DND-41 (cell line): ENCODE data around the gene OBSL1.

Source experiments
- ATAC-seq: fragments of 200-7000 bp; cut with Tn5 transposase; 3 replicates; pipeline ENCODE4 v1.9.1; 2021; ENCODE audit warnings: low read depth; ENCODE audit not compliant: insufficient read depth
- DNase-seq: peaks from one replicate; pipeline ENCODE4 v3.0.0-alpha.2; 2020
- H2AFZ ChIP-seq: 2 replicates; pipeline ENCODE4 v1.6.0; 2012; ENCODE audit warnings: low read depth, low read length
- H3K27ac ChIP-seq: 2 replicates; pipeline ENCODE4 v1.5.1; 2012; ENCODE audit warnings: low read length, inconsistent platforms
- H3K27me3 ChIP-seq: fragments of 200-600 bp; sonication (generic); 2 replicates; pipeline ENCODE4 v1.6.0; 2012; ENCODE audit warnings: low read length, mild to moderate bottlenecking, inconsistent platforms; ENCODE audit not compliant: insufficient read depth, poor library complexity
- H3K36me3 ChIP-seq: 2 replicates; pipeline ENCODE4 v1.5.1; 2012; ENCODE audit warnings: low read length, inconsistent platforms; ENCODE audit not compliant: insufficient read depth
- H3K4me1 ChIP-seq: 2 replicates; pipeline ENCODE4 v1.5.1; 2012; ENCODE audit warnings: mild to moderate bottlenecking, low read length; ENCODE audit not compliant: insufficient read depth
- H3K4me2 ChIP-seq: 2 replicates; pipeline ENCODE4 v1.6.0; 2012; ENCODE audit warnings: mild to moderate bottlenecking, moderate library complexity, low read length, inconsistent platforms; ENCODE audit not compliant: insufficient read depth
- H3K4me3 ChIP-seq, 2 experiments: fragments of 200-600 bp in 1 of 2; shearing (Covaris generic) in 1 of 2; 2 replicates each; pipeline ENCODE4 v1.5.1; 2012 to 2016; ENCODE audit warnings: inconsistent platforms in 2 of 2, low read length in 2 of 2, mild to moderate bottlenecking in 2 of 2, low read depth in 1 of 2, moderate library complexity in 1 of 2
- H3K79me2 ChIP-seq: 2 replicates; pipeline ENCODE4 v1.6.0; 2012; ENCODE audit warnings: low read length, inconsistent platforms; ENCODE audit not compliant: insufficient read depth
- H3K9ac ChIP-seq: 2 replicates; pipeline ENCODE4 v1.6.0; 2012; ENCODE audit warnings: low read depth, mild to moderate bottlenecking, inconsistent platforms, low read length, moderate library complexity
- H3K9me3 ChIP-seq: 2 replicates; pipeline ENCODE4 v1.5.1; 2012; ENCODE audit warnings: low read length, moderate library complexity, mild to moderate bottlenecking, inconsistent platforms; ENCODE audit not compliant: insufficient read depth, severe bottlenecking
- H4K20me1 ChIP-seq: 2 replicates; pipeline ENCODE4 v1.6.0; 2012; ENCODE audit warnings: low read length; ENCODE audit not compliant: insufficient read depth
- EZH2 ChIP-seq: IDR thresholded peaks from 3 replicates; pipeline ENCODE4 v1.6.1; 2012; ENCODE audit warnings: borderline replicate concordance, low read depth, mild to moderate bottlenecking, moderate library complexity, low read length, inconsistent platforms; ENCODE audit not compliant: severe bottlenecking
- TF ChIP-seq, protein P1 (sequence below): IDR thresholded peaks from 2 replicates; pipeline ENCODE4 v1.5.1; 2012; ENCODE audit warnings: borderline replicate concordance, low read length, moderate library complexity, mild to moderate bottlenecking; ENCODE audit not compliant: poor library complexity, severe bottlenecking; ENCODE audit errors: extremely low read depth

OBSL1 gene

DNA sequence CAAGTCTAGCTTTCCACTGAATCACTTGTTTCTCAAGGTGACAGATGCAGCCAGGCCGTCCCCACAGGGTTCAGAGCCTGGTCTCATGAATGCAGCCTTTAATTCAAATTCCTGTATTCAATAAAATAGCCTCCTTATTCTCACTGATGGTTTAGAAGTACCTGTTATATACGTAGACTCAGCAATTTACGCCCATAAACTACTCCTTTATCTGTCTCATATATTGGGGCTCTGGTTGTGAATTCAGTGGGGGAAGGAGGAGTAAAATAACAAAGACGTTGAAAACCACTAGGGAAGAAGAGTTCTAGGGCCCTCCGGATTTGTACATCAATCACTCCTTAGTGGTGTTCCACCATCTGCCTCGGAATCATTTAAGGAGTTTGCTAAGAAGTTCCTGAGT is 1.7 kb downstream of the OBSL1 start:
- Histone ChIP-seq H3K27ac (no peak overlapping the region), H3K79me2 (no peaks in the 10 kb centered on the region), H2AFZ (no peak overlapping the region), H4K20me1 (no peaks in the 10 kb centered on the region), H3K36me3 (no peaks in the 10 kb centered on the region; the same call in 1 of the 2 replicates), H3K9ac (no peak overlapping the region), H3K9me3 (no peaks in the 10 kb centered on the region), H3K27me3 (peaks cover 8% of the 10 kb centered on the region), H3K4me1 (peaks cover 9% of the 10 kb centered on the region), H3K4me2 (no peak overlapping the region), H3K4me3 (no peak overlapping the region)
- DNase-seq: no peak
- ATAC-seq: no peak
- no peak for TF ChIP-seq EZH2

DNA sequence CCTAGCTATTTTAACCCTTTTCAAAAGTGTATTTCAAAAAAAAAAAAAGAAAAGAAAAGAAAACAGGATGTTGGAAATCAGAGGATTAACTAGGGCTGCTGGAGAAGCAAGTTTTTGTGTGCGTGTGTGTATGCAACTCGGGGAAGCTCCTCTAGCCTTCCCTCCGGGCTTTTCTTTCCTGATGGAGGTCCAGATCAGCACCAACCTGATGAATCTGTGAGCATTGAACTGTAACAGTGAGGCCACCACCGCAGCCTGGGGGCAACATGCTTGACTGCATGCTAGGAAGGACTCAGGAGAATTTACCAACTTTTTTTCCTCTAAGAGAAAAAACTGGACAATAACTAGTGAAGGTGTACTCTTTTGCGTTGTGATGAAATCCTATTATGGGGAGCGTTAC is 2.3 kb downstream of the OBSL1 start:
- TF ChIP-seq EZH2: no peak
- TF ChIP-seq, protein P1, sequence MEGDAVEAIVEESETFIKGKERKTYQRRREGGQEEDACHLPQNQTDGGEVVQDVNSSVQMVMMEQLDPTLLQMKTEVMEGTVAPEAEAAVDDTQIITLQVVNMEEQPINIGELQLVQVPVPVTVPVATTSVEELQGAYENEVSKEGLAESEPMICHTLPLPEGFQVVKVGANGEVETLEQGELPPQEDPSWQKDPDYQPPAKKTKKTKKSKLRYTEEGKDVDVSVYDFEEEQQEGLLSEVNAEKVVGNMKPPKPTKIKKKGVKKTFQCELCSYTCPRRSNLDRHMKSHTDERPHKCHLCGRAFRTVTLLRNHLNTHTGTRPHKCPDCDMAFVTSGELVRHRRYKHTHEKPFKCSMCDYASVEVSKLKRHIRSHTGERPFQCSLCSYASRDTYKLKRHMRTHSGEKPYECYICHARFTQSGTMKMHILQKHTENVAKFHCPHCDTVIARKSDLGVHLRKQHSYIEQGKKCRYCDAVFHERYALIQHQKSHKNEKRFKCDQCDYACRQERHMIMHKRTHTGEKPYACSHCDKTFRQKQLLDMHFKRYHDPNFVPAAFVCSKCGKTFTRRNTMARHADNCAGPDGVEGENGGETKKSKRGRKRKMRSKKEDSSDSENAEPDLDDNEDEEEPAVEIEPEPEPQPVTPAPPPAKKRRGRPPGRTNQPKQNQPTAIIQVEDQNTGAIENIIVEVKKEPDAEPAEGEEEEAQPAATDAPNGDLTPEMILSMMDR: no peak
- no peak overlapping the region for H3K9ac ChIP-seq
- H3K9me3 ChIP-seq: no peaks in the 10 kb centered on the region
- H4K20me1 ChIP-seq: no peaks in the 10 kb centered on the region
- peaks cover 9% of the 10 kb centered on the region for H3K4me1 ChIP-seq
- H3K4me3 ChIP-seq: no peak overlapping the region
- H3K4me2 ChIP-seq: no peak overlapping the region
- no peak overlapping the region for H3K27ac ChIP-seq
- H3K79me2 ChIP-seq: no peaks in the 10 kb centered on the region
- H3K27me3 ChIP-seq: peaks cover 8% of the 10 kb centered on the region
- H3K36me3 ChIP-seq: no peaks in the 10 kb centered on the region; the same call in 1 of the 2 replicates
- no peak for DNase-seq
- no peak overlapping the region for H2AFZ ChIP-seq
- no peak for ATAC-seq

DNA sequence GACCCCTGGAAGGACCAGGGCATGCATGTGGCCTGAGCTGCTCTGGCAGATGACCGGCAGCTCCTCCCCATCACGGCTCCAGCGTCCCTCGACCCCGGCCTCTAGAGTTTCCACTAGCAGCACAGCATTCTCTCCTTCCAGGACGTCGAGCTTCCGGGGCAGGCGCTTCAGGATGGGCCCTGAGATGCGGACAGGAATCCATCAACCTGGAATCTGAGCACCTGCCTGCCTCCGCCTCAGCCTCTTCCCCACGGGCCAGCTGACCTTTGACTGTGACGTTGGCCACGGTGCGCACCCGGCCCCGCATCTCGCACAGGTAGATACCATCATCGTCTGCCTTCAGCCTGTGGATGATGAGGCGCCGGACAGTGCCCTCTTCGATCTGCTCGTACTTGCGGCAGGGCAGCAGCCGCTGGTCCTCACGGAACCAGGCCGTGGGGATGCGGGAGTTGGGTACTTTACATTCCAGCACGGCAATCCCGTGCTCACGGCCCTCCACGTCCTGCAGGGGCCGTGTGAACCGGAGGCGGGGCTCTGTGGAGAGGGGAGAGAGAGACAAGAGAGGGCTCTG is 3.5 kb downstream of the OBSL1 start:
- H4K20me1 ChIP-seq: no peaks in the 10 kb centered on the region
- ATAC-seq: no peak

DNA sequence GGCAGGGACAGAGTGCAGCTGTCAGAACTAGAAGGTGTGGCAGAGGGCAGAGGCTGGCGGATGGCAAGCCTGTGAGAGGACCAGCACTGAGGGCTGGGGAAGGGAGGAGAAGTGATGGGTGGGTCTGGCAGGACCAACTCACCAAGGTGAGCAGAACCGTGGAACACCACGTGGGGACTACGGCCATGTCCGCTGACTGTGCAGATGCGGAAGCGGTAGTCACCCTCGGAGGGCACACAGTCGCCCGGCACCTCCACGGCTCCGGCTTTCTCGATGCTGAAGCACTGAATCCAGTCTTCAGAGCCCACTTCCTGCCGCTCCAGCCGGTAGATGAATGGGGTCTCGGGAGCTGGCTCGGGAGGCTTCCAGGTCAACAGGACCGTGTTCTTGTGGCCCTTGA is 4.2 kb downstream of the OBSL1 start:
- Histone ChIP-seq H3K27ac (no peak overlapping the region), H3K9me3 (no peaks in the 10 kb centered on the region), H2AFZ (no peak overlapping the region), H4K20me1 (no peaks in the 10 kb centered on the region), H3K79me2 (no peaks in the 10 kb centered on the region), H3K4me2 (no peak overlapping the region), H3K4me3 (no peak overlapping the region), H3K27me3 (peaks cover 6% of the 10 kb centered on the region), H3K9ac (no peak overlapping the region), H3K4me1 (peaks cover 9% of the 10 kb centered on the region), H3K36me3 (no peaks in the 10 kb centered on the region; the same call in 1 of the 2 replicates)
- TF ChIP-seq, protein P1: no peak
- no peak for TF ChIP-seq EZH2
- ATAC-seq: no peak
- no peak for DNase-seq

More for the DNA sequence above, 3.5 kb downstream of the OBSL1 start:
- no peak overlapping the region for H3K9ac ChIP-seq
- H2AFZ ChIP-seq: no peak overlapping the region
- H3K27ac ChIP-seq: no peak overlapping the region
- TF ChIP-seq, protein P1: no peak
- TF ChIP-seq EZH2: no peak
- peaks cover 8% of the 10 kb centered on the region for H3K27me3 ChIP-seq
- H3K4me1 ChIP-seq: peaks cover 9% of the 10 kb centered on the region
- no peaks in the 10 kb centered on the region for H3K79me2 ChIP-seq
- no peaks in the 10 kb centered on the region; the same call in 1 of the 2 replicates for H3K36me3 ChIP-seq
- H3K4me2 ChIP-seq: no peak overlapping the region
- H3K9me3 ChIP-seq: no peaks in the 10 kb centered on the region
- H3K4me3 ChIP-seq: no peak overlapping the region
- no peak for DNase-seq
